K562 (cell line): ENCODE measurements around the gene CDSN. TPM values are rescaled to one million over a fixed set of nuclear protein-coding genes. Genes with fewer than 3 reads are reported as not detected.

Source experiments
- PTBP1 ChIP-seq: fragments of 200-400 bp; formaldehyde crosslinking; IDR thresholded peaks from 2 replicates; pipeline ENCODE4 v1.6.1; 2017; ENCODE audit warnings: low read depth, low read length
- polyA plus RNA-seq, 8 experiments: library from polyadenylated mRNA; depleted of rRNA in 4 of 8; stranded (reverse) in 5 of 8; unstranded in 3 of 8; fragments of >200 nt; fragmentation: Nextera tagmentation in 2 of 8; fragmentation: Illumina TruSeq in 1 of 8; extraction: Ambion mirVana in 2 of 8; extraction: Trizol in 1 of 8; gene quantifications; 2 replicates each; pipeline versions ENCODE4 v1.2.1 to v1.2.3, GENCODE V29; 2011 to 2014; ENCODE audit warnings: inconsistent platforms in 1 of 8, missing spikeins in 1 of 8
- total RNA-seq, 7 experiments: library from RNA; depleted of rRNA in 6 of 7; stranded (reverse); fragments of >200 nt in 6 of 7; fragmentation: Illumina TruSeq in 2 of 7; extraction: Trizol in 2 of 7; gene quantifications; 2 replicates each; pipeline versions ENCODE4 v1.2.1 to v1.2.3, GENCODE V29; 2011 to 2021; ENCODE audit warnings: low replicate concordance in 1 of 7
- TF ChIP-seq, protein P1 (sequence below), 2 experiments: fragments of 450-650 bp; formaldehyde crosslinking in 1 of 2; IDR thresholded peaks; 2 replicates each; pipeline versions ENCODE4 v1.4.0 to v1.6.1; 2014 to 2020; ENCODE audit warnings: mild to moderate bottlenecking in 2 of 2, borderline replicate concordance in 1 of 2, low read depth in 1 of 2

Gene CDSN
- total and polyA plus RNA-seq, 9 of the 15 experiments (the other 6 are each of a cell fraction or from before 2014, with no cell fraction given): not detected

DNA sequence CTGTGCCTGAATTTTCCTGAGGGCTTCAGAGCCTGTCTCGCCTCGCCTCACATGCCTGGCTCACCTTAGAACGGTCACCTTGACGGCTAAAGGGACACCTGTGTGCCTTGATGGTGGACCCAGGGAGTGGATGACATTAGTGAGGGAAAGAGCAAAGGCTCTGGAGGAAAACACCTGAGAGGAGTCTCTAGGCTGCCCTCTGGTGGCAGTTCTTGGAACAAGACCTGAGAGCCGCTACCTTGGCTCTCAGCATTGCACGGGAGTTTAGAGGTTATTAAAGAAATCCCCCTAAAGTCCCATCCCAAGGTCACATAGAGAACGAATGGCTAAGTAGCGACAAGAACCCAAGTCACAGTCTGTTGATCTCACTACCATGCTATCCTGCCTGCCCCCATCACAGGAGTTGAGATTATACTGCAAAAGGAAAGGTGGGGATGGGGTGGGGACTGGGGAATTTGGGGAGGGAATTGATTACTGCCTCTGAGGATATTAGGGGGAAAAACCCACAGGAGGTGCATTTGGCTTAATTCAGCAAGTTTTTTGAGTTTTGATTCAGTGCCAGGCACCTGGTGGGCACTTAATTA, 7.9 kb upstream of the CDSN start (continued):
- TF ChIP-seq, protein P1, sequence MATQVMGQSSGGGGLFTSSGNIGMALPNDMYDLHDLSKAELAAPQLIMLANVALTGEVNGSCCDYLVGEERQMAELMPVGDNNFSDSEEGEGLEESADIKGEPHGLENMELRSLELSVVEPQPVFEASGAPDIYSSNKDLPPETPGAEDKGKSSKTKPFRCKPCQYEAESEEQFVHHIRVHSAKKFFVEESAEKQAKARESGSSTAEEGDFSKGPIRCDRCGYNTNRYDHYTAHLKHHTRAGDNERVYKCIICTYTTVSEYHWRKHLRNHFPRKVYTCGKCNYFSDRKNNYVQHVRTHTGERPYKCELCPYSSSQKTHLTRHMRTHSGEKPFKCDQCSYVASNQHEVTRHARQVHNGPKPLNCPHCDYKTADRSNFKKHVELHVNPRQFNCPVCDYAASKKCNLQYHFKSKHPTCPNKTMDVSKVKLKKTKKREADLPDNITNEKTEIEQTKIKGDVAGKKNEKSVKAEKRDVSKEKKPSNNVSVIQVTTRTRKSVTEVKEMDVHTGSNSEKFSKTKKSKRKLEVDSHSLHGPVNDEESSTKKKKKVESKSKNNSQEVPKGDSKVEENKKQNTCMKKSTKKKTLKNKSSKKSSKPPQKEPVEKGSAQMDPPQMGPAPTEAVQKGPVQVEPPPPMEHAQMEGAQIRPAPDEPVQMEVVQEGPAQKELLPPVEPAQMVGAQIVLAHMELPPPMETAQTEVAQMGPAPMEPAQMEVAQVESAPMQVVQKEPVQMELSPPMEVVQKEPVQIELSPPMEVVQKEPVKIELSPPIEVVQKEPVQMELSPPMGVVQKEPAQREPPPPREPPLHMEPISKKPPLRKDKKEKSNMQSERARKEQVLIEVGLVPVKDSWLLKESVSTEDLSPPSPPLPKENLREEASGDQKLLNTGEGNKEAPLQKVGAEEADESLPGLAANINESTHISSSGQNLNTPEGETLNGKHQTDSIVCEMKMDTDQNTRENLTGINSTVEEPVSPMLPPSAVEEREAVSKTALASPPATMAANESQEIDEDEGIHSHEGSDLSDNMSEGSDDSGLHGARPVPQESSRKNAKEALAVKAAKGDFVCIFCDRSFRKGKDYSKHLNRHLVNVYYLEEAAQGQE (IDR thresholded peaks at IDR 0.05; ENCODE audit: borderline replicate concordance): peak; percentile 34; the same call in 1 of the 2 replicates
- TF ChIP-seq, protein P1 (CRISPR knock-in tag; IDR thresholded peaks at IDR 0.05; ENCODE audit: low read depth): no peak
- no peak for TF ChIP-seq PTBP1
